Measurements from ENCODE around the gene ARMC5.

Gene ARMC5

GRCh38 chr16:31461921-31462804 is 2.9 kb downstream of the ARMC5 start:
- DNase-seq = no peak

GRCh38 chr16:31464348-31464769 is 5.1 kb downstream of the ARMC5 start:
- DNase-seq = no peak

GRCh38 chr16:31464781-31465260 is 5.5 kb downstream of the ARMC5 start:
- no peak for DNase-seq

- DNase-seq = no peak
These were observed 6.6 kb downstream of the ARMC5 start for GRCh38 chr16:31465788-31466370.

GRCh38 chr16:31466381-31466841 is 7.1 kb downstream of the ARMC5 start:
- DNase-seq = no peak

GRCh38 chr16:31467151-31467773 is 8.0 kb downstream of the ARMC5 start:
- DNase-seq = no peak

- DNase-seq = no peak
These were observed 8.6 kb downstream of the ARMC5 start for GRCh38 chr16:31467858-31468257.

GRCh38 chr16:31470615-31471014 is 11.3 kb downstream of the ARMC5 start:
- no peak for DNase-seq

GRCh38 chr16:31471241-31471874 is 12.1 kb downstream of the ARMC5 start:
- DNase-seq = no peak

GRCh38 chr16:31471875-31472708 is 12.8 kb downstream of the ARMC5 start, which contains the start of gene TGFB1I1:
Gene TGFB1I1 (plus strand): TSS chr16:31472152. CDS start chr16:31472189, 37 bp downstream.
- DNase-seq = no peak

- DNase-seq = peak; percentile 94
These were observed 13.5 kb downstream of the ARMC5 start for GRCh38 chr16:31472709-31473203.

- DNase-seq = no peak
These were observed 14.1 kb downstream of the ARMC5 start for GRCh38 chr16:31473264-31473984.

- no peak for DNase-seq
These were observed 14.9 kb downstream of the ARMC5 start for GRCh38 chr16:31474173-31474714.

GRCh38 chr16:31474773-31475738 is 15.8 kb downstream of the ARMC5 start:
- no peak for DNase-seq

GRCh38 chr16:31475946-31476302 is 16.6 kb downstream of the ARMC5 start:
- DNase-seq = no peak

- DNase-seq = no peak
These were observed 17.3 kb downstream of the ARMC5 start for GRCh38 chr16:31476303-31477219.

- no peak for DNase-seq
These were observed 18.2 kb downstream of the ARMC5 start for GRCh38 chr16:31477220-31478216.
